ENCODE measurements around the gene MMP11.
A peak's percentile ranks its signal among the peaks of the same experiment; 100 is the strongest.

Gene MMP11

GRCh38 chr22:23769321-23769965 lies 3.2 kb upstream of the MMP11 start:
- no peak for TF ChIP-seq CTCF (conservative IDR thresholded peaks at IDR 0.05)
- no peak overlapping the region for H3K27ac ChIP-seq

- peak overlapping the region; percentile 61; the same call in 1 of the 2 replicates for H3K27ac ChIP-seq
Observed at GRCh38 chr22:23772315-23772648, 367 bp upstream of the MMP11 start.

GRCh38 chr22:23773483-23774113 lies 949 bp downstream of the MMP11 start:
- peak overlapping the region; percentile 61; the same call in 1 of the 2 replicates for H3K27ac ChIP-seq
- no peak for TF ChIP-seq CTCF (conservative IDR thresholded peaks at IDR 0.05)

More at GRCh38 chr22:23772315-23772648, 367 bp upstream of the MMP11 start:
- no peak for TF ChIP-seq CTCF (conservative IDR thresholded peaks at IDR 0.05)

GRCh38 chr22:23774114-23774921 lies 1.7 kb downstream of the MMP11 start:
- H3K27ac ChIP-seq, result no peak overlapping the region
- no peak for TF ChIP-seq CTCF (conservative IDR thresholded peaks at IDR 0.05)

GRCh38 chr22:23774922-23775436 lies 2.3 kb downstream of the MMP11 start:
- H3K27ac ChIP-seq, result no peak overlapping the region
- no peak for TF ChIP-seq CTCF (conservative IDR thresholded peaks at IDR 0.05)

- H3K27ac ChIP-seq, result no peak overlapping the region
- TF ChIP-seq CTCF (conservative IDR thresholded peaks at IDR 0.05), result no peak
Observed at GRCh38 chr22:23775779-23776375, 3.2 kb downstream of the MMP11 start.

Data from VCaP (cell line).